ENCODE measurements around the gene WASF3. TPM values are rescaled to one million over a fixed set of nuclear protein-coding genes. Genes with fewer than 3 reads are reported as not detected.
"Not testable (repeated sequence)": the region's sequence is repeated elsewhere in the genome, so short reads cannot be mapped to it uniquely, and the experiment has no call there.

The WASF3 gene
- total RNA-seq, 1 donor from 2014 or later: 15.6 TPM

GRCh38 chr13:26621731-26622401 is 64.4 kb downstream of the WASF3 start:
- no peak for DNase-seq (ENCODE audit: extremely low read depth, low read depth, low spot score)

- no peak for DNase-seq (ENCODE audit: extremely low read depth, low read depth, low spot score)
Measured at GRCh38 chr13:26623125-26623524, 65.6 kb downstream of the WASF3 start.

GRCh38 chr13:26624572-26624971 is 67.1 kb downstream of the WASF3 start:
- DNase-seq (ENCODE audit: extremely low read depth, low read depth, low spot score): no peak

GRCh38 chr13:26626271-26626670 is 68.8 kb downstream of the WASF3 start:
- DNase-seq (ENCODE audit: extremely low read depth, low read depth, low spot score): no peak

GRCh38 chr13:26628706-26629105 is 71.2 kb downstream of the WASF3 start:
- DNase-seq (ENCODE audit: extremely low read depth, low read depth, low spot score): no peak

- DNase-seq (ENCODE audit: extremely low read depth, low read depth, low spot score): no peak
Measured at GRCh38 chr13:26629260-26629825, 71.9 kb downstream of the WASF3 start.

GRCh38 chr13:26635634-26636033 is 78.2 kb downstream of the WASF3 start:
- not testable (repeated sequence) for DNase-seq (ENCODE audit: extremely low read depth, low read depth, low spot score)

- not testable (repeated sequence) for DNase-seq (ENCODE audit: extremely low read depth, low read depth, low spot score)
Measured at GRCh38 chr13:26636073-26636472, 78.6 kb downstream of the WASF3 start.

- DNase-seq (ENCODE audit: extremely low read depth, low read depth, low spot score): no peak
Measured at GRCh38 chr13:26646603-26647002, 89.1 kb downstream of the WASF3 start.

- no peak for DNase-seq (ENCODE audit: extremely low read depth, low read depth, low spot score)
Measured at GRCh38 chr13:26651234-26651633, 93.8 kb downstream of the WASF3 start.

- DNase-seq (ENCODE audit: extremely low read depth, low read depth, low spot score): no peak
Measured at GRCh38 chr13:26653310-26653709, 95.8 kb downstream of the WASF3 start.

- DNase-seq (ENCODE audit: extremely low read depth, low read depth, low spot score): no peak
Measured at GRCh38 chr13:26653842-26654241, 96.4 kb downstream of the WASF3 start.

GRCh38 chr13:26656919-26657318 is 99.4 kb downstream of the WASF3 start:
- no peak for DNase-seq (ENCODE audit: extremely low read depth, low read depth, low spot score)

- no peak for DNase-seq (ENCODE audit: extremely low read depth, low read depth, low spot score)
Measured at GRCh38 chr13:26658448-26659385, 101.2 kb downstream of the WASF3 start.

GRCh38 chr13:26660185-26660584 is 102.7 kb downstream of the WASF3 start:
- DNase-seq (ENCODE audit: extremely low read depth, low read depth, low spot score): no peak

- no peak for DNase-seq (ENCODE audit: extremely low read depth, low read depth, low spot score)
Measured at GRCh38 chr13:26660766-26661165, 103.3 kb downstream of the WASF3 start.

GRCh38 chr13:26663791-26664190 is 106.3 kb downstream of the WASF3 start:
- DNase-seq (ENCODE audit: extremely low read depth, low read depth, low spot score): no peak

- no peak for DNase-seq (ENCODE audit: extremely low read depth, low read depth, low spot score)
Measured at GRCh38 chr13:26664286-26664685, 106.8 kb downstream of the WASF3 start.

GRCh38 chr13:26664876-26665275 is 107.4 kb downstream of the WASF3 start:
- no peak for DNase-seq (ENCODE audit: extremely low read depth, low read depth, low spot score)

GRCh38 chr13:26668357-26669146 is 111.1 kb downstream of the WASF3 start:
- DNase-seq (ENCODE audit: extremely low read depth, low read depth, low spot score): no peak

- DNase-seq (ENCODE audit: extremely low read depth, low read depth, low spot score): no peak
Measured at GRCh38 chr13:26673890-26674289, 116.4 kb downstream of the WASF3 start.

Measured in glomerular endothelial cell (primary cell).